ENCODE measurements around the gene PAPSS1.

The PAPSS1 gene

DNA sequence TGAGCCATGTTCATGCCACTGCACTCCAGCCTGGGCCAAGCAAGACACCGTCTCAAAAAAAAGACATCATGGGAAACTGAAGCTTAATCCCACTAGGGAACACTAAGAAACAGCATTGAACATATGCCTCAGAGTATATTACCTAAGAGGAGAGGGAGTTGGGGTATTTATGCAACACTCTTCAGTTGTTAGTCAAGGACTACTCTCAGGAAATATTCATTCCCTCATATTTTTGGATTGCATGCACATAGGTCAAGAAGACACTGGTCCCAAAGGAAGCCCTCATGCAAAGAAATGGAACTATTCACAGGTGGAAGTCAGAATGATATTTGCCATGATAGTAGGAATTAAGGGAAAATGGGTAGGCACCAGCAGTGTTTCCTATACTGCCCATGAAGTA is 22.8 kb upstream of the PAPSS1 start:
- no peaks in the 10 kb centered on the region for H3K36me3 ChIP-seq
- H3K4me1 ChIP-seq (ENCODE audit: control insufficient read depth in 1 of 2, insufficient read depth in 1 of 2, low read depth in 1 of 2, low read length in 1 of 2), result no peaks in the 10 kb centered on the region
- H3K27me3 ChIP-seq, result no peaks in the 10 kb centered on the region
- TF ChIP-seq, protein P1, sequence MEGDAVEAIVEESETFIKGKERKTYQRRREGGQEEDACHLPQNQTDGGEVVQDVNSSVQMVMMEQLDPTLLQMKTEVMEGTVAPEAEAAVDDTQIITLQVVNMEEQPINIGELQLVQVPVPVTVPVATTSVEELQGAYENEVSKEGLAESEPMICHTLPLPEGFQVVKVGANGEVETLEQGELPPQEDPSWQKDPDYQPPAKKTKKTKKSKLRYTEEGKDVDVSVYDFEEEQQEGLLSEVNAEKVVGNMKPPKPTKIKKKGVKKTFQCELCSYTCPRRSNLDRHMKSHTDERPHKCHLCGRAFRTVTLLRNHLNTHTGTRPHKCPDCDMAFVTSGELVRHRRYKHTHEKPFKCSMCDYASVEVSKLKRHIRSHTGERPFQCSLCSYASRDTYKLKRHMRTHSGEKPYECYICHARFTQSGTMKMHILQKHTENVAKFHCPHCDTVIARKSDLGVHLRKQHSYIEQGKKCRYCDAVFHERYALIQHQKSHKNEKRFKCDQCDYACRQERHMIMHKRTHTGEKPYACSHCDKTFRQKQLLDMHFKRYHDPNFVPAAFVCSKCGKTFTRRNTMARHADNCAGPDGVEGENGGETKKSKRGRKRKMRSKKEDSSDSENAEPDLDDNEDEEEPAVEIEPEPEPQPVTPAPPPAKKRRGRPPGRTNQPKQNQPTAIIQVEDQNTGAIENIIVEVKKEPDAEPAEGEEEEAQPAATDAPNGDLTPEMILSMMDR (IDR thresholded peaks at IDR 0.05), result no peak
- H3K9me3 ChIP-seq, result no peaks in the 10 kb centered on the region
- H3K4me3 ChIP-seq (ENCODE audit: low read depth in 1 of 2, low read length in 1 of 2), result no peak overlapping the region
- no peak overlapping the region for H3K27ac ChIP-seq

DNA sequence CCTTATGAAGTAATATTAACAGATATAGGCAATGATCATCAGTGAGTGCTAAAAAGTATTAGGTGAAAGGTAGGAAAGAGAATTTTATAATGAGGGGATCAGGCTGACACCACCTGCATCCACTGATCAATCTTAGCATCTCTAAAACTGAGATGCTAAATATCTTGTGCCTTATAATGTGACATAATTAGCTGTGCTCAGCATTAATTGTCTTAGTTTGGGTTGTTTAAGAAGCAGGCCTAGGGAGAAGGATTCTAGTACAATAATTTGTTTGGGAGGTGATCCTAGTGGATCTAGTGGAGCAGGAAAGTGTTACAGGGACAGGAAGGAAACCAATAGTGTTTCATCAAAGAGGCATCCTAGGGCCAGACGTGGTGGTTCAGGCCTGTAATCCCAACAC is 22.2 kb upstream of the PAPSS1 start:
- H3K36me3 ChIP-seq, result no peaks in the 10 kb centered on the region
- TF ChIP-seq, protein P1 (IDR thresholded peaks at IDR 0.05), result no peak
- no peak overlapping the region for H3K4me3 ChIP-seq (ENCODE audit: low read depth in 1 of 2, low read length in 1 of 2)
- H3K27ac ChIP-seq, result no peak overlapping the region
- H3K4me1 ChIP-seq (ENCODE audit: control insufficient read depth in 1 of 2, insufficient read depth in 1 of 2, low read depth in 1 of 2, low read length in 1 of 2), result no peaks in the 10 kb centered on the region
- no peaks in the 10 kb centered on the region for H3K9me3 ChIP-seq
- no peaks in the 10 kb centered on the region for H3K27me3 ChIP-seq

- Histone ChIP-seq H3K27ac (no peak overlapping the region), H3K4me1 (ENCODE audit: control insufficient read depth in 1 of 2, insufficient read depth in 1 of 2, low read depth in 1 of 2, low read length in 1 of 2) (no peaks in the 10 kb centered on the region), H3K9me3 (no peaks in the 10 kb centered on the region), H3K4me3 (ENCODE audit: low read depth in 1 of 2, low read length in 1 of 2) (no peak overlapping the region), H3K27me3 (no peaks in the 10 kb centered on the region), H3K36me3 (no peaks in the 10 kb centered on the region)
- TF ChIP-seq, protein P1 (IDR thresholded peaks at IDR 0.05), result no peak
Observed at GRCh38 chr4:107740950-107741701, 21.1 kb upstream of the PAPSS1 start.

DNA sequence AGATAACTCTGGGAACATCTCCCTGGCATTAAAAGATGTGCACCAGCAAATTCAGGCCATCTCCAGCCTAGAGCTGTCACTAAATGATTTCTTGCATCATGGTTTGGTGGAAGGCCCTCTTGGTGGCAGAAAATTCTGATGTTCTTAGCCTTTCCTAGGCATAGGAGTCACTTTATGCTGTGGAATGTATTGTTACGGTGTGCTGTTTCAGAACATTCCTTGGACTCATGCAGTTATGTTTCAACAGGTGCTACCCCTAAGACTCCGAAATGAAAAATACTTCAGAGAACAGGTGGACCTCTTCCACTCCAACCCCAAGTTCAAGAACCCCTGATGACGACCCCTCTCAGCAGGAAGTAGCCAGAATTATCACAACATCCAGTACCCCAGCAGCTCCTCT is 20.3 kb upstream of the PAPSS1 start:
- TF ChIP-seq, protein P1 (IDR thresholded peaks at IDR 0.05), result no peak
- Histone ChIP-seq H3K27me3 (no peaks in the 10 kb centered on the region), H3K9me3 (no peaks in the 10 kb centered on the region), H3K36me3 (no peaks in the 10 kb centered on the region), H3K4me1 (ENCODE audit: control insufficient read depth in 1 of 2, insufficient read depth in 1 of 2, low read depth in 1 of 2, low read length in 1 of 2) (no peaks in the 10 kb centered on the region), H3K27ac (no peak overlapping the region), H3K4me3 (ENCODE audit: low read depth in 1 of 2, low read length in 1 of 2) (no peak overlapping the region)

DNA sequence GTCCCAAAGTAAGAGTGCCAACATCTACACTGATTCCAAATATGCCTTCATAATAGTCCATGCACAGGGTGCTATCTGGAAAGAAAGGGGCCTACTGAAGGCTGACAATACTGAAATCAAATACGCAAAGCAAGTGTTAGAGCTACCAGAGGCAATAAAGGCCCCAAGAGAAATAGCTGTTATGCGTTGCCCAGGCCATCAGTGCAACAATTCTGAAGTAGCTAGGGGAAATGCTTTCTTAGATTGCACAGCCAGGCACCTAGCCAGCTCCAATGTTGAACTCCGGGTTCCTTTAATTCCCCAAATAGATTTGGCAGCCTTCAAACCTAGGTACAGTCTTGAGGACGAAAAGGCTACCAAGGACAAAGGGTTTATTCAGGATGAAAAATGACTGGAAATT is 17.4 kb upstream of the PAPSS1 start:
- H3K36me3 ChIP-seq, result no peaks in the 10 kb centered on the region
- no peak overlapping the region for H3K4me3 ChIP-seq (ENCODE audit: low read depth in 1 of 2, low read length in 1 of 2)
- no peaks in the 10 kb centered on the region for H3K4me1 ChIP-seq (ENCODE audit: control insufficient read depth in 1 of 2, insufficient read depth in 1 of 2, low read depth in 1 of 2, low read length in 1 of 2)
- no peaks in the 10 kb centered on the region for H3K9me3 ChIP-seq
- H3K27ac ChIP-seq, result no peak overlapping the region
- TF ChIP-seq, protein P1 (IDR thresholded peaks at IDR 0.05), result no peak
- no peaks in the 10 kb centered on the region for H3K27me3 ChIP-seq

Measured in neutrophil (primary cell).